Hippocampal formation (tissue), 2 donors: ENCODE results near the gene SPESP1.

Experiments
- DNase-seq, 2 donors: peaks; one replicate each; lab custom pipeline; 2025; lab: John Stamatoyannopoulos, UW

The SPESP1 gene

DNA sequence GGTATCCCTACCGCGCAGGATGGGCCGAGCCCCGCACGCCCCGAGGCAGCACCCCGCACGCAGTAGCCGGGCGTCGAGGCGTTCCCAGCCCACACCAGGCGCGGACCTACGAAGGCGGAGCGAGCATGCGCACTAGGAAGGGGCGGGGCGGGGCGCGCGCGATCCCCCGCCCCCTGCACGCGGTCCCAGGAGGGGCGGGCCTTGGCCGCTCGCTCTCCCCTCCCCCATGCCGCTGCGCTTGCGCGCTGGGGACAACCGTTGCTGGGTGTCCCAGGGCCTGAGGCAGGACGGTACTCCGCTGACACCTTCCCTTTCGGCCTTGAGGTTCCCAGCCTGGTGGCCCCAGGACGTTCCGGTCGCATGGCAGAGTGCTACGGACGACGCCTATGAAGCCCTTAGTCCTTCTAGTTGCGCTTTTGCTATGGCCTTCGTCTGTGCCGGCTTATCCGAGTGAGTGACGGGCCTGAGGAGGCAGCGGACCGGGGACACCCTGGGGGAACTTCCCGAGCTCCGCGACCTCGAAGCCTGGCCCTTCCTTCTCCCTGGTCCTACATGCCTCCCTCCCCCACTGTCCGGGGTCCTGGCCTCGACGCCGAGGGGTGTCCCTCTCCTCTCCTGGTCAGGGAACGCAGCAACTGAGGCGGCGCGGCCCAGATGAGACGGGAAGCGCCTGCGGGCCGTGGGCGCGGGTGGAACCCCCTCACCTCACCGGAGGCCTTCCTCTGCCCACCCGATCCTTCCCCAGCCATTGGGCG, at the start of gene SPESP1:
TSS of gene SPESP1 (plus strand) at position 258 of the 755 bp plus-strand sequence. CDS start at position 387, 129 bp downstream.
- peak in 1 of 2 donors; percentile 16 for DNase-seq

DNA sequence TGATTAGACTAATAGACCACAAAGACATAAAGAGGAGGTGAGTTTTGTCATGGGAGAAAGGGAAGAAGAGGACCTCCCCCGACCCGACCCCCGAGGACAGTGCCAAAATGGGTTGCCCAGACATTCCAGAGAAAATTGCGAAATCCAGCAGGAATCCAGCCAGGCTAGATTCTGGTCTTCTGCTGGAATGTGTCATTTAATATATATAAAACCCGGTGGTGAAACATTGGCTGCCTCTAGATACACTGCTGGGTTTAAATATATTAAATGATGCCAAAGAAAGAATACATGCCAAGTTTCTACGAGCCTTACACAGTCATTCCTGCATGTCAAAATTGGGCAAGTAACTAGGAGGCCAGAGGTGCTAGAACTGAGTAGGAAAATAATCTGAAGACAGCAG, 45.3 kb upstream of the SPESP1 start:
- no peak for DNase-seq

DNA sequence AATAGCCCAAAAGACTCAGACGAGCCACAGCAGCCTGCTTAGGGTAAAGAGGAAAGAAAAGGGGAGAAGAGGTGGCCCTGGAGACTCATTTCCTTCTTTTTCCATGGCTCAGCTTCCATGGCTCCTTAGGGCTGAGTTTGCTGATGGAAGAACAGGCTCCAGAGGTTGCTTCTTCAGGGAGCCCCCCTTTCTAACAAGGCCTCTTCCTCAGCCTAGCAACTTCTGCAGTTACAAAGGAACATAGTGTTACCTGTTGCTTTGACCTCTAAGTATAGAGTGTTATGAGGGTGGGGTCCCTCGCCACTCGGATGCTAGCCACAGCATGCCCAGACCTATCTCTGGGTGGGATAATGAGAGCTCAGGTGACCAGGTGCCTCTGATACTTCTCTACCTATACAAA, 43.2 kb upstream of the SPESP1 start:
- DNase-seq = no peak

DNA sequence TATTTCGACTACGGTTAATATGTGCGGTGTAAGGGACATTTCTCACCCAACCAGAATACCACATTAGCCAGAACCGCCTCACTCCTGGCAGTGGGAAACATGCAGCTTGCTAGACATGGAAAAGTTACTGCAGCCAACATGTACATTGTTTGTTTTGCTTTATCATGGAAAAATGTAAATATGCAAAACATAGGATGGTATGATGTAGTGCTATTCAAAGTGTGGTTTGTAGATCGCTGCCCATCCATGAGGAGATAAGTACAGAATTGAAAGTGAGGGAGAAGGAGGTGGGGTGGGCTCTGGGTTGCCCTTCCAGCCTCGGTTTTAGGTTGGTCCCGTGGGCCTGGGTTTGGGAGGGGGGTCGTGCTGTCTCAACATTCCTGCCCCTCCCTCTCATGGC, 42.5 kb upstream of the SPESP1 start:
- DNase-seq = no peak

DNA sequence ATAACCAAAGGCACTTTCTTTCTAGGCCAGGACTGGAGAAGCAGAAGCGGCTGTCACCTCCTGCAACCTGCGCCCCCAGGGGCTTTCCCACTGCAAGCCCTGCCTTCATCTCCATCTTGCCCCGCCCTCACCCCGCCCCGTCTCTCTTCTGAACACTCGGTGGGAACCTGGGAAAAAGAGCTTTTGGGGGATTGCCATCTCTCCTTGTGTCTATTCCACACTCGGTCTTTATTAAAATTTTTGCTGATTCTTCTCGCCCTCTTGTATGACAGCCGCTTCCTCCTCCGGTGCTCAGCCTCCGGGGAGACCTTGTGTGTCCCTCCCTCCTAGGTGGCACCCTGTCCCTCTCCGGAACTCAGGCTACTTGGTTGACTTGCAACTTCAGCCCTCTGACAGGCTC, 41.9 kb upstream of the SPESP1 start:
- no peak for DNase-seq

DNA sequence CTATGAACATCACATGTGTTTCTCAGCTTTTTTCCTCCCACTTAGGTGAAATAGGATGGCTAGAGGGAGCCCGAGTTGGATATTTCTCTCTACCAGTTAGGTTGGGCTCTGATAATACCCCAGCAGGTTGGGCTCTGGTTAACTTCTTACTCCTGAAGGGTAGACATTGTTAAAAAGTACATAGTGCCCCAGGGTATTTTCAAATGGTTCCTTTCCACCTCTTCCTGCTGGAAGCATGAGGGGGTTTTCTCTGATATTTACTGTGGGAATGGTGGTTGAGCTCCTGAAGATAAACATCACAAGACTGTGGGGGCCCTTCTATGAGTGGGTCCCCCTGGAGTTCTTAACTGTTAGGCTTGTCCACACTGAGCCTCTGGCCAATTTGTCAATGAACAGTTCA, 36.1 kb upstream of the SPESP1 start:
- DNase-seq = no peak

DNA sequence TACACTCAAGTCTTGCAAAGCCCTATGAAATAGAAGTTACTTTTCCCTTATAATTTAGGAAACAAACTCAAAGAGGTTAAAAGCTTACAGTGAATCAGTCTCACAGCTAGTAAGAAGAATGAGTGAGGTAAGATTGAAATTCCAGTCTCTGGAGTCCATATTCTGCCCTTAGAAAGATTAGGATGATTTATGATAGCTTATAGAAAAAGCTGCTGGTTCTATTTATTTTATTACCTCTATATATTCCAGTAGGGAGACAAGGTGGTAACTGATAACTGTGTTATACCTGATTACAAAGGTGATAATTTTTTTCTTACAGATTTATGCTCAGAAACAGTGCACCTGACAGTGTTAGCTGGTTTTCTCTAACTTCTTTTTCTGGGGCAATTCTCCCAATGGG, 34.1 kb upstream of the SPESP1 start:
- DNase-seq = no peak

DNA sequence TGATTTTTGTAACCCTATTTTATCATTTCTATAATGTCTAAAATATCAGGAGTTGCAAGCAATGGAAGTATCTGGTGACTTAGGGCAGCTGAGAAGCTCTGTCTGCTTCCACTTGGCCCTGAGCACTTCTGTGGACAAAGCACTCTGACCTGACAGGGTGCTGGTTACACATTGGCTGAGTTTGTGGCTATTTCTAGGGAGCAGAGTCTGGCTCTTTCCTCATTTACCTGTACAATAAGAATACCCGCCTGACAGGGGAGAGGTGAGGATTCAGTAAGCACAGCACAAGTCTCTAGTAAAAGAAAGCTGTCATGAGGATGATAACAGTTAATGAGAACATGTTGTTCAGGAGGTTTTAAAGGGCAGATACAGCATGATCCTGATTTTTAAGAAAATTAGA, 33.3 kb upstream of the SPESP1 start:
- DNase-seq = no peak

DNA sequence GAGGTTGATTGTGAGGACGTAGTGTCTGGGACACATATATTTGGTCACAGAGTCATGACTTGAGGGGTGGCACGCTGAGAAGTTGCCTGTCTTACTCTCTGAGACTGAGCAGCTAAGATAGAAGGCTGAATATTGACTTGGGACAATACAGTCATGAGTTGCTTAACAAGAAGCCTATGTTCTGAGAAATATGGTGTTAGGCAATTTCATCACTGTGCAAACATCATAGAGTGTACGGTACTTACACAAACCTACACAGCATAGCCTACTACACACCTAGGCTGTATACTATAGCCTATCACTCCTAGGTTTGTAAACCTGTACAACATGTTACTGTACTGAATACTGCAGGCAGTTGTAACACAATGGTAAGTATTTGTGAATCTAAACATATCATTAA, 30.3 kb upstream of the SPESP1 start:
- DNase-seq = no peak

DNA sequence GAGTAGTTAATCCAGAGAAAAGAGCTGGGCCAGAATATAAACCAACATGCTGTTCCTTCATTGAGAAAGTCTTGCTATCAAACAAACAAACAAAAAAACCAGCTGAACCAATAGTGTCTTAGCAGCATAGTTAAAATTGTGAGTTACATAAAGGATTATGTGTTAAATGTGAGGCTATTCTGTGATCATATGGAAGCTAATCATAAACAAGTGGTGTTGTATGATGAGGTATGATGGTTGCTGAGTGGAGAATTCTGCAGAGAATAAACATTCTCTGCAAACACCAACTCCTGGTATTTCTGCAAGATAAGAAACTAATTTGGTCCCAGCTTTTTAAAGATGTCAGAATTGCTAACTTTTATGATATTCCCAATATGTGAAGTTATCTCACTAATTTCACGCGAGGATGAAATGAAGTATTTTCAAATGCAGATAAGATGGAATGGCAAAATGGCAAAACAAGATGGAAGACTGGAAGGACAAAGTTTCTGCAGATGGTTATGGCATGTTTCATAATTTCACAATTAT, 22.9 kb upstream of the SPESP1 start:
- no peak for DNase-seq

DNA sequence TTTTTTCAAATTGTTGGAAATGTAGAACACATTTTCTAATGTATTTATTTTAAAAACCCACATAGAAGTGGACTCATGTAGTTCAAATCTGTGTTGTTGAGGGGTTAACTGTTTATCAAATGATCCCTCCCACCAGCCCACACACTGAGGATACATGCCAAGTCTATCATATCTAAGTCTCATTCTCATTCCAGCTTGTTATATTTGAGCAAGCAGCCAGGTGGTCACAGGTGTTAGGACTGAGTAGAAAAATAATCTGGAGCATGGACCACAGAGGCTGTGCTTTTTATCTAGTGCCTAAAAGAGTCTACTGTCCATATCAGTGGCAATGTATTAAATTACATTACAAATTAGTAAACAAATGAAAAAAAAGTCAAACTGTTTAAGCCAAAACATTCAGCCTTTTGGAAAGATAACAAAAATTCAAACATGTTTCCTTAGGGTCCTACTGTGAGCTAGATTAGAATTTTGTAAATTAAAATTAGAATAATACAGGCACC, 20.7 kb upstream of the SPESP1 start:
- no peak for DNase-seq

DNA sequence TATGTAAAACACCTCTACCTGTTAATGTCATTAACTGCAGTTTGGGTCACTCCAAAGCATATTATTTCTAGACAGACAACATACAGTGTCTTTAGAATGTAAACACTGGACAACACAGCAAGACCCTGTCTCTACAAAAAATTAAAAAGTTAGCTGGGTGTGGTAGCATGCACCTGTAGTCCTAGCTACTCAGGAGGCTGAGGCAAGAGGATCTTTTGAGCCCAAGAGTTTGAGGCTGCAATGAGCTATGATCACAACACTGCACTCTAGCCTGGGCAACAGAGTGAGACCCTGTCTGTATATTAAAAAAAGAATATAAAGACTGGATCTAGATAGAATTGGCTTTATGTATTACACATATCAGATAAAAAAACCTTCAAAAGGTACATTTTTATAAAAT, 20.0 kb upstream of the SPESP1 start:
- DNase-seq = no peak

DNA sequence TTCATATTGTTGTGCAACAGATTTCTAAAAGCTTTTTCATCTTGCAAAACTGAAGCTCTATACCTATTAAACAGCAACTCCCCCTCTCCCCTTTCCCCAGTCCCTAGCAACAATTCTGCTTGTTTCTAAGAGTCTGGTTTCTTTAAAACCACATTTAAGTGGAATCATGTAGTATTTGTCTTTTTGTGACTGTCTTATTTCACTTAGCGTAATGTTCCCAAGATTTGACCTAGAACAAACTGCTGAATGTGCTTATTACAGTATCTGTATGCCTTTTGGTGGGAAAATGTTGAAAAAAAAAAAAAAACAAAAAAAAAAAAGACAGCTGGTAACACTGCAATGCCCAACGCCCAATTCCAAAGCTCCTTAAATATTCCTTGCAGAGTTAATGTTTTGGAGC, 19.5 kb upstream of the SPESP1 start:
- no peak for DNase-seq

DNA sequence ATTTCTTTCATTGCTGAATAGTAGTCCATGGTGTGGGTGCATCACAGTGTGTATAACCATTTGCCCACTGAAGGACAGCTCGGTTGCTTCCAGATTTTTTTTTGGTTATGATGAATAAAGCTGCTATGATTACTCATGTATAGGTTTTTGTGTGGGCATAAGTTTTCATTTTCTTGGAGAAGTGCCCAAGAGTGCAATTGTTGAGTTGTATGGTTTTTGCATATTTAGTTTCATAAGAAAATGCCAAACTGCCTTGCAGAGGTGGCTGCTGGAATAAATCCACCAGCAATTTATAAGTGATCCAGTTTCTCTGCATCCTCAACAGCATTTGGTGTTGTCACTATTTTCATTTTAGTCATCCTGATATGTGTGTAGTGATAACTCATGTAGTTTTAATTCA, 8.4 kb upstream of the SPESP1 start:
- DNase-seq = no peak

DNA sequence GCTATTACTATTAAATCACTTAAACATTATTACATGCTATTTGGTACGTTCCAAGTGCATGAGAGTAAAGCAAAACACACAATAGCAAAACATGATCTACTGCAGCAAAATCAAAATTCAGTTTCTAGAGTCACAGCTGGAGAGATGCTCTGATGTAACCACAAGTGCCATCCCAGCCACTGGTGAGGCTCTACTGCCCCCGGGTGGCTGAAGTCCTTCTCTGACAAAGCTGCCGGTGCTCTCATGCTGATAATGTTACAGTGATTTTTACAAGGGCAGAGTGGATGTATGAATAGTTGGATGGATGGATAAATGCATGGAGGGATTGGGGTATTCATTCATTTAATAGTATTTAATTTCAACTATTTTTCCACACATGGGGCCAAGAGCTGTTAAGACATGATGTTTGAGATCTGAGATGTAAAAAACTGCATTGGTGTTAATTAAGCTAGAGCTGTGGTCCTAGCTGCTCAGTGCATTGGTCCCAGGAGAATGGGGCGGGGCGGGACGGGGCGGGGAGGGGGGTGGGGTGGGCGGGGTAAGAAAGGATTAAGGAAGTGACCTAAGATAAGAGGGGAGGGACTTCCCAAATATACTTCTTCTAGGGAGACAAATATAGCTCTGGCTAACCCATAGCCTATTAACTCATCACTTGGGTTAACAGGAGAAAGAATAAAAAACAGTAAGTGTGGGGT, 5.3 kb upstream of the SPESP1 start:
- DNase-seq = peak; percentile 61

DNA sequence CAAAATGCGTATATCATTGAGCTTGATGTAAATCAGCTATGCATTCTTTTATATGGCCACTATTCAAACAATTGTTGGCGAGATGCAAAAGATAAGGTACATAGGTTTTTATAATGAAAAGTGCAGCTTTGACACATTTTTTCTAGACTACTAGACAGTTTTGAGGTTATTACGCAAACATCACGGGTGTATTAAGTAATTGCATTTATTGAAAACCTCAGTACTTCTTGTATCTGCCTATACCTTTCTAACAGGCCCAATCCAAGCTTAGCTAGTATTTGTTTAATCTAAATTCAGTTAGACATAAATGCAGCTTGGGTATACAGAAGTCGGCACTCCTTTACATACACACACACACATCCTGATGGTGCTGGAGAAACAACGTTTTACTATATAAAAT, 2.7 kb downstream of the SPESP1 start:
- no peak for DNase-seq

DNA sequence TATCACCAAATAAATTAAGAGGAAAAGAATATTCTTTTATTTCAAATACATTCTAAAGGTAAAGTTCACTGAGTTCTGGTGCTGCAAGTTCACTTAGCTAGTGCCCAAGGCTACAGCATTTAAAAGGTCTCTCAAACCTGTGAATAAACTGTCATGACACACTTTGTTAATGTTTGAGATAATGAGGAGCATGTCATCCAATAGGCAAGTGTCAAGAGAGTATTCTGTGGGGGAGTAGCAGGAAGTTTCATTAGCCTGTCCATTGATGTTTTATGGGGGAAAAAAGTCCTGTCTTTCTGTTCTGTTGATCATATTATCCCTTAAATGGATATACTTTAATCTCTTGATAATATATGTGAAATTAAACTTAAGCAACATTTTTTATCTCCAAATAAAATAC, 4.0 kb downstream of the SPESP1 start:
- DNase-seq = no peak

DNA sequence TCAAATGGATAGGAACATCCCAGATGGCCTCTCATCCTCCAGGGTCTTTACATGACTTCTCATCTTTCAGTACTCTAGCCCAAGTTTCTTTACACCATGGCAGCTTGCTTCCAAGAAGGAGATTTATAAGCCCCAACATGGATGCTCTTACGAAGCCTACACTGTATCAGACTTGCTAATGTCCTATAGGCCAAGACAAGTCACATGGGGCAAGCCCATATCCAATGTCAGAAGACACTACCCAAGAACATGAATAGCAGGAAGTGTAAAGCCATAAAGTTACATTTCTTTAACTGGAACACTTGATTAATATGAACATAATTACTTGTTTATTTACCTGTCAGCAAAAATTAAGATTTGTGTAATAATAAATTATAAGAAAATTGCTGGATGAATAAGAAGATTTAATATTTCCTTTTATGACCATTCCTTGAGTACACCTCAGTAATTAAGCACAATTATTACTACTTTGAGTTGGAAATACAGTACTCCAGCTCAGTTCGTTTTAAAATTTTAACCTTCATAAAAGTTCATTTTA, 5.1 kb downstream of the SPESP1 start:
- no peak for DNase-seq

DNA sequence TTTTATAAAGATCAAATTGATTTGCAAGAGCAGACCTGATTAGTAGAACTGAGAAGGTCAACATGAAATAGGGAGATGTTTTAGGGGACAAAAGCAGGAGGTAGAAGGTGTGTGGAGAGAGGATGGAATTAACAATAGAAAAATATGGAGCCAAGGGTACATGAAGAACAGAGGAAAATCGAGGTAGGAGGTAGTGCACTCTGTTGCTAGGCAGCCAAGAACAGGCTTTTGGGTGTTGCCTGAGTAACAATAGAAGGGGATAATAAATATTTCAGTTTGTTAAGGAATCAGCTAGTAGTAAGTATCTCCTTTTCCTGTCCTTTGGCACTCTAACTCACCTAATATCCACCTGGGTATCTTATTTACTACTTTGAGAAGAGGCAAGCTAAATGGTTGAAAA, 9.2 kb downstream of the SPESP1 start:
- DNase-seq = no peak

DNA sequence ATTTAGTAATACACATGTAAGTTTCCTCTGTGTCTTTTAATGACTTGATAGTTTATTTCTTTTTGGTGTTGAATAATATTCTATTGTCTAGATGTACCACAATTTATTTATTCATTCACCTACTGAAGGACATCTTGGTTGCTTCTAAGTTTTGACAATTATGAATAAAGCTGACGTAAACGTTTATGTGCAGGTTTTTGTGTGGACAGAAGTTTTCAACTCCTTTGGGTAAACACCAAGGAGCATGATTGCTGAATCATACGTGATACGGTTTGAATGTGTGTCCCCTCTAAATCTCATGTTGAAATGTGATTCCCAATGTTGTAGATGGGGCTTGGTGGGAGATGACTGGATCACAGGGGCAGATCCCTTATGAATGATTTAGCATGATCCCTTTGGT, 21.5 kb downstream of the SPESP1 start:
- DNase-seq = no peak

DNA sequence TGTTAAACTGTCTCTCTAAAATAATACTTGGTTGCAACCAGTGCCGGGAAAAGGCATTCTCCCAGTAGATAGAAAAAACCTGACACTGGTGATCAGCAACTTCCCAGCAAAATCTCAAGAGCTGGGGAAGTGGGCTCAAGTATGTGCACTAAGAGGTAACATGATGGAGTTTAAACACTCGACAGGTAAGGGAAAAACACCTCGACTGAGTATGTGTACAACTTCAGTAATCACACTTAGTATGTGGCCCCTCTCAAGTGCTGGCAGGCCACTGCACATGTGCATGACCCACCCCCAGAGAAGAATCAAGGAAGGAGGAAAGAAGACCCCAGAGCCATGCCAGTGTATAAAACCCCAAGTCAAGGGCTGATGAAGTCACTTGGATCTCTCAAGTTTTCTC, 27.4 kb downstream of the SPESP1 start:
- DNase-seq = no peak

DNA sequence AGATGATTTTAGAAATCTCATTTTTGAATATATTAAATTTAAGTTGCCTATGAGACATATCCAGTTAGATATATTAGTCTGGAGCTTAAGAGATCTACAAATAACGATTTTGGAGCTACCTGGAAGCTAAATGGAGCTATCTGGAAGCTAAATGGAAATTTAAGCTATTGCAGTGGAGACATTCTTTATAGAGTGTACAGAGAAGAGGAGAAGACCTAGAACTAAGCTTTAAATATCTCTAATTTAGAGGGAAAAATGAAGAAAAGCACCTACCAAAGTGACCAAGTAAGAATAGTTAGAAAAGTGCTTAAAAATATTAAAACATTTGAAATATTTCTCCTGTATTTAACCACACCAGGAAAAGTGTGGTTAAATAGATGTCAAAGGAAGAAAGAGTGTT, 28.3 kb downstream of the SPESP1 start:
- DNase-seq = no peak

DNA sequence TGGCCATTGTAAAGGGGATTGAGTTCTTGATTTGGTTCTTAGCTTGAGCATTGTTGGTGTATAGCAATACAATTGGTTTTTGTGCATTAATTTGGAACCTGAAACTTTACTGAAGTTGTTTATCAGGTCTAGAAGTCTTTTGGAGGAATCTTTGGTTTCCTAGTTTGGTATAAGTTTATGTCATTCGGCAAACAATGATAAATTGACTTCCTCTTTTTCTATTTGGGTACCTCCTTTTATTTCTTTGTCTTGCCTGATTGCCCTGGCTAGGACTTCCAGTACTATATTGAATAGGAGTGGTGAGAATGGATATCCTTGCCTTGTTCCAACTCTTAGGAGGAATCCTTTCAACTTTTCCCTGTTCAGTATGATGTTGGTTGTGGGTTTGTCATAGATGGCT, 32.1 kb downstream of the SPESP1 start:
- DNase-seq = no peak
